ENCODE results near the gene C9orf85.

DNA sequence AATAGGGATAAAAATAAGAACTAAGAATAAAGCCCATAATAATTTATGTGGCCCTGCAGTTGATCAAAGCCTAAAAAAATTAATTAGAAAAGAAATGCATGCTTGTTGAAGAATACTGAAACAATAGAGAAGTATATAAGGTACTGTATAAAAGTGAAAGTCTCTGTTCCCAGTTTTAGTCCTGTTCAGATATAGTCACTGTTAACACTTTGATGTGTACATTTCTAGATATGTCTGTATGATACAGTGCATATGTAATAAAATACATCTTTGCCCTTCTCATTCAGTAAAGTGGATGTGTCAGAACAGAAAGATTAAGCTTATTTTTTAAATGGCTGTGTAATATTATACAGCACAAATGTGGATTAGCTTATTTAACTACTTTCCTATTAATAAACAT, 4.1 kb downstream of the C9orf85 start:
- TF ChIP-seq, protein P1, sequence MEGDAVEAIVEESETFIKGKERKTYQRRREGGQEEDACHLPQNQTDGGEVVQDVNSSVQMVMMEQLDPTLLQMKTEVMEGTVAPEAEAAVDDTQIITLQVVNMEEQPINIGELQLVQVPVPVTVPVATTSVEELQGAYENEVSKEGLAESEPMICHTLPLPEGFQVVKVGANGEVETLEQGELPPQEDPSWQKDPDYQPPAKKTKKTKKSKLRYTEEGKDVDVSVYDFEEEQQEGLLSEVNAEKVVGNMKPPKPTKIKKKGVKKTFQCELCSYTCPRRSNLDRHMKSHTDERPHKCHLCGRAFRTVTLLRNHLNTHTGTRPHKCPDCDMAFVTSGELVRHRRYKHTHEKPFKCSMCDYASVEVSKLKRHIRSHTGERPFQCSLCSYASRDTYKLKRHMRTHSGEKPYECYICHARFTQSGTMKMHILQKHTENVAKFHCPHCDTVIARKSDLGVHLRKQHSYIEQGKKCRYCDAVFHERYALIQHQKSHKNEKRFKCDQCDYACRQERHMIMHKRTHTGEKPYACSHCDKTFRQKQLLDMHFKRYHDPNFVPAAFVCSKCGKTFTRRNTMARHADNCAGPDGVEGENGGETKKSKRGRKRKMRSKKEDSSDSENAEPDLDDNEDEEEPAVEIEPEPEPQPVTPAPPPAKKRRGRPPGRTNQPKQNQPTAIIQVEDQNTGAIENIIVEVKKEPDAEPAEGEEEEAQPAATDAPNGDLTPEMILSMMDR (IDR thresholded peaks at IDR 0.05) = no peak
- TF ChIP-seq GABPB1 (CRISPR knock-in tag; IDR thresholded peaks at IDR 0.05) = no peak
- no peak for TF ChIP-seq USF2 (CRISPR knock-in tag; IDR thresholded peaks at IDR 0.05)
- TF ChIP-seq JUN (CRISPR knock-in tag; IDR thresholded peaks at IDR 0.05) = no peak
- TF ChIP-seq ATF6 (CRISPR knock-in tag; IDR thresholded peaks at IDR 0.05) = no peak
- TF ChIP-seq CREB1 (CRISPR knock-in tag; IDR thresholded peaks at IDR 0.05) = no peak
- no peak for TF ChIP-seq ESRRA (CRISPR knock-in tag; IDR thresholded peaks at IDR 0.05; ENCODE audit: borderline replicate concordance)
- no peak for TF ChIP-seq NFYB (CRISPR knock-in tag; conservative IDR thresholded peaks at IDR 0.05; ENCODE audit: low read depth)
- TF ChIP-seq TP53 (CRISPR knock-in tag; IDR thresholded peaks at IDR 0.05) = no peak
- no peak for TF ChIP-seq ELF4 (CRISPR knock-in tag; IDR thresholded peaks at IDR 0.05; ENCODE audit: low read depth)
- TF ChIP-seq USF1 (CRISPR knock-in tag; IDR thresholded peaks at IDR 0.05) = no peak

All from WTC11 (cell line).